Fibroblast of skin of left quadriceps (primary cell): Measurements from ENCODE around the gene FITM1.

Source experiments
- DNase-seq, 2 experiments: peaks; one replicate each; pipeline ENCODE4 v3.0.0-alpha.2; 2013; ENCODE audit warnings: low read depth in 2 of 2

Gene FITM1

DNA sequence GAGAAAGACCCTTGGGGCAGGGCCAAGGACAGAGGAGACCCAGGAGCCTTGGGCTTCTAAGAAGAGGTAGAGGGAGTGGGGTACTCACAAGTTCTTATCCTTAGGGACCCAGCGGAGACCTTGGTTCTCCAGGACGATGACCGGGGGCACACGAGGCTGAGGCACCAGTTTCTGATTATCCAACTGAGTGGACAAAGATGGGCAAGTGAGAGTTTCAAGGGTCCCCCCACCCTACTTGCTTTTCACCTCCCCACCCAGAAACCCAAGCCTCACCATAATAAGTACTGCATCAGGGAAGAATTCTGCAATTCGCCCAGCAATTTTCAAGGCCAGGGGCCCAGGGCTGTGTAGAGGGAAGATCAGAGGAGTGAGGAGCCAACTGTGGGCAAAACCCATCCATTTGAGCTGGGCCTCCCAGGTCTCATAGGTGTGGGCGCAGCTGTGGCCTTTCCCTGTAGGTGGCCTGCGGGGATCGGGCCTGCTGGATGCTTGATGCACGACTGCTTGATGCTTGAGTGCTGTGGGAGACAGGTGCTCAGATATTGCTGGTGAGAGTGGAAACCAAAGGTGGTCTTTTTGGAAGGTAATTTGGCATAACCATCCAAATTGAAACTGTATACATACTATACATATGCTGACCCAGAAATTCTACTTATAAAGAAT, 8.9 kb downstream of the FITM1 start:
- DNase-seq, result no peak

DNA sequence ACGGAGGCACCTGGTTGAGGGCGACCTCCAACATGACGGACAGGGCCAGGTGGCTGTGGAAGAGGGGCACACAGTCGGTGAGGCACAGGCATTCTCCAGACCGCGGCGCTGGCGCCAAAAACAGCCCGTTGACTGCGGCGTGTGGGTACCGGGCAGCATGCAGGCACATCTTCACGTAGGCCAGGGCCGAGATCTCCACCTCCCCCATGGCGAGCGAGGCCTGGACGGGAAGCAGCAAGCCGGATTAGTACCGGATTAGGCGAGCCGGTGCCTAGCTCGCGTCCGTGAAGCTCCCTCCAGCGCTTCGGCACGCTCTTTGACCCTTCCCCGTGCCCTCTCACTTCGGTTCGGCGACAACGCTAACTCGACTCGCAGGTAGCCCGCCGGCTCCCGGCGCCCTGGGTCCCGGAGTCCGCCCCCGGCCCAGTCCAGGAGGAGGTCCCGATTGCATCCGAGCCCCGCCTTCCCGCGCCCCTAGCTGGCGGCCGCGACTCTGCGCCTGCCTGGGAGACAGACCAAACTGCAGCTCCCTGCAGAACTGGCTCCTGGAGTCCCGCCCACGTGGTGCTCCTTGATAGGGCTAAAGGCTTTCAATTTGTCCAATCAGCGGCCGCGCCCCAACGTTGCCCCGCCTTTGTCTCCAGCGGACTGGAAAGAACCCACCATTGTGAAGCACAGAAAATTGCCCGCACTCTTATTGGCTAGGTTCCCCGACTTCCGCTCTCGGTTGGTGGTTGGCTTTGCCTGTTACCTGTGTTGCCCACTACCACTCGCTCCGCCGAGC, 10.8 kb downstream of the FITM1 start, which contains the start of gene EMC9:
Gene EMC9, minus strand, starts transcription at position 495 of the 784 bp plus-strand sequence. Its CDS starts 287 bp downstream, at position 208.
- DNase-seq, result peak; percentile 99

DNA sequence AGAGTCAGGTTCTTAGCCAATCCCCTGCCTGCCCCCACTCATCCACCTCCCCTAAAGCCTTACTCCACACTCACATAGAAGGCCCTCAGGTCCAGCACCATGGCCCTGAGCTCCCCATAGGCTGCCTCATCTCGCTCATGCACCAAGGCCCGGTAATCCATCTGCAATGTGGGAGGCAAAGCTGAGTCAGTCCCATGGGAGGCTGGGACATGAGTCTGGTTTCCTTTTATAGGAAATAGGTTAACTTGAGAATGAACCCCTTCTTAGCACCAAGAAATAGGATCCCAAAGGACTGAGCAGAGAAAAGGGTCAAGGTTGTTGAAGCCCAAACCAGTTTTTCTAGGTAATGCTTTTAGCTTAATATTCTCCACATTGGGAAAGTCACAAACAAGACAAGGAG, 13.1 kb downstream of the FITM1 start:
- DNase-seq, result no peak

DNA sequence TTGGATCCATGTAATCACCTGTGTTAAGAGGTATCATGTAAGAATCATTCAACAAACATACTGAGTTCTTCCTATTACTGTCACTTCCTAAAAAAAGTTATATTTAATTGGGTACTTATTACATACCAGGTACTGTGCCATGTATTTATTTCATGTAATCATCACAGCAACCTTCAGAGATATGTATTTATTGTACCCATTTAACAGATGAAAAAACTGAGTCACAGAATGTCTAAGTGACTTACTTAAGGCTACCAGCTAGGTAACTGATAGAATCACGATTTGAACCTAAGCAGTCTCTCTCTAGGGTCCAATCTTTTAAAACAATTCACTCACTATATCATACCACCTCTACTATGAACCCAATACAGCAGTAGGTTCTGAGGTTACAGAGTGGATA, 14.0 kb downstream of the FITM1 start:
- DNase-seq, result no peak

DNA sequence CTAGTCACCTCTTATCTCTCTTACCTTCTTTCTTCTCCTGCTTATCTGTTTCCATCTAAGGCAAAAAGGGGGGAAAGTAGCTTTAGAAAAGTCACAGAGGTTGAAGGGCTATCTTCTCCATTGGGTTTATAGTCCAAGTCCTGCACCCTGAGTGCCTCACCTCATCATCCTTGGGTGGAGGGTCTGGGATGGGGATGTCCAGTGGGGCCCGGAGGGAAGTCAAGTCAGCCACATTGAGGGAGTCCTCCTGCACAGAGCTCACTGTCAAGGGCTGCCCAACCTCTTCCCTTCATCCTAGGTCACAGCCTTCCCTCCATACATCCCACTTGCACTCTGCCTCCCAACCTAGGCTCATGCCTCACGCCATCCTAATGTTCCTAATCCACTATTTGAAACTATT, 14.8 kb downstream of the FITM1 start:
- DNase-seq, result no peak

DNA sequence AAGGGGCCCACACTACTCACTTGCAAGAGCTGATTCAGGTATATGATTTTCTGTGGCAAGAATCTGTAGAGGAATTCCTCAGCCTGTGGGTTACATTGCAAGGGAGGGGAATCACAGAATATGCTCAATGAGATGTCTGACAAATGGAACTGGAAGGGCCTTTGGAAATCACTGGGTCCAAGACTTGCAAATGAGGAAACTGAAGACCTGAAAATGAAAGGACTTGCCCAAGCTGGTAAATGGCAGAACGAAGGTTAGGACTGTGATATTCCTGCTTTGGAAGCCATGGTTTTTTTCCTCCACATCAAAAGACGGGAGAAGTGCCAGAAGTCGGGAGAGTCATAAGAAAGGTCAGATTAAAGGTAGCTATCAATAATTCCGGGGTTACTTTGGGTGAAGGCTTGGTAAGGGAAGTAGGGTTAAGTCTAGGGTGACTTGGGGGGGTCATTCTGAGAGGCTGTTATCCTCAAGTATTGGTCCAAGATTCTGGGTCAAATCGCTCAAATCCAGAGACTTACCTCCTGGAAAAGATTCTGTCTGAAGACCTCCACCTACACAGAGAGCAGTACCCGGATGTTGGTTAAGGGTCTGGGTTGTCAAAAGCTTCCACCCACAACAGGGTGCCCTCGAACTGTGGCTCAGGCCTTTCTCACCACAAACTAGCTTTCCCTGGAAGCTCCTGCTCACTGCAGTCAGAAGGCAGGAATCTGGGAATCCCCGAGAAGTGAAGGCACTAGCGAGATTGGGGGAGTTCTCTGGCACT, 15.4 kb downstream of the FITM1 start:
- DNase-seq, result no peak

DNA sequence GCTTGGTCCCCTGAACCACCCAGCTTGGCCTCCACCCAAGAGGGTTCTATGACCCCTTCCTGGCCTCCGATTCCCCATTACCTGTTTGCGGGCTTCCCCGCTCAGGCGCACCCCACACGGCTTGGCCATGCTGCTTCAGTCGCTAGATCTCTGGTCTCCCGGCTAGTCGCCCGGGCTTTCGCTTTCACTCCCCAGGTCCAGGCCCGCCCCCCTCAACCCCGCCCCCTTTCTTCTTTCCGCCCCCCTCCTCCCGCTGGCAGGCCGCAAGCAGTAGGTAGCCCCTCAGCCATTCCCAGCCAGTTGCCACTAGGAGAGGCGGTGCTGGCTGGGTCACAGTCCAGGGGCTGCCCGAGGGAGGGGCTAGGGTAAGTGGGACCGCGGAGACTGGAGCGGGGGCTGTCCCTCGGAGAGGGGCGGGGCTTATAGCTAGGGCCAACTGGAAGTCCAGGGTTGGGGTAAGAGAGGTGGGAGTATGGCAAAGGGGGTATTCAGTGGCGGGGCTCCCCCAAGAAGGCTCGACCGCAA, 16.1 kb downstream of the FITM1 start, which contains the start of gene PSME2:
Gene PSME2, minus strand, starts transcription at position 158 of the 525 bp plus-strand sequence. Its CDS starts 29 bp downstream, at position 129.
- DNase-seq, result peak; percentile 92 to 94

DNA sequence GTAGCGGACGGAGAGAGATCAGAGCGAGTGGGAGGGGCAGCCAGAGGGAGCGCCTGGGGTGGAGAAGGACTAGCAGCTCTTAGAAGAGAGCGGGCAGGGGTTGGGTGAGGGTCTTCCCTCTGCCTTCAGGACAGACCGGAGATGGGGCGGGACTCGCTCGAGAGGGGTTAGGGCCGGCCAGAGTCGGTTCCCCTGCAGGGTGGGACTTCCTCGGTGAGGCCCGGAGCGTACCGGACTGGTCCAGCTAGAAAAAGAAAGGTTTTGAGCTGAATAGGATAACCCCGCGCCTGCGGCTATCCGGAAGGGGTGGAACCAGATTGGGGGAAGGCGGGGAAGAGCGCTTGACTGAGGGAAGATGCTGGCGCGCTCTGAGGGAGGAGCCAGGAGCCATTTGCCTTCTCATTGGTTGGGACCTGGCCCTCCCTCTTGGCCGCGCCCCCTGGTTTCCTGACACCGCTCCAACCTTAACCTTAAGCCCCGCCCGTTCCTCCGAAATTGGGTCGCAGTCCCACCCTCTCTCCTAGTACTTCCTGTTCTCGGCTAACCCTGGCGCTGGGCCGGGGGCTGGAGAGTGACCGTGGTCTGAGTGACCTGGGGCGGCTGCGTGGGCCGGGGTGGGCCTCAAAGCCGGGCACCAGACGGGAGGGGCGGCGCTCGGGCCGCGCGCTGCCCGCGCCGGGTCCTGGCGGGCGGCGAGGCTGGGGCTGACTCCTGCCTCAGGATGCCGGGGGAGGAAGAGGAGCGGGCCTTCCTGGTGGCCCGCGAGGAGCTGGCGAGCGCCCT, 16.7 kb downstream of the FITM1 start, which contains the start of gene RNF31:
Gene RNF31, plus strand, starts transcription at position 521 of the 783 bp plus-strand sequence. Its CDS starts 201 bp downstream, at position 722.
- DNase-seq, result peak; percentile 95

DNA sequence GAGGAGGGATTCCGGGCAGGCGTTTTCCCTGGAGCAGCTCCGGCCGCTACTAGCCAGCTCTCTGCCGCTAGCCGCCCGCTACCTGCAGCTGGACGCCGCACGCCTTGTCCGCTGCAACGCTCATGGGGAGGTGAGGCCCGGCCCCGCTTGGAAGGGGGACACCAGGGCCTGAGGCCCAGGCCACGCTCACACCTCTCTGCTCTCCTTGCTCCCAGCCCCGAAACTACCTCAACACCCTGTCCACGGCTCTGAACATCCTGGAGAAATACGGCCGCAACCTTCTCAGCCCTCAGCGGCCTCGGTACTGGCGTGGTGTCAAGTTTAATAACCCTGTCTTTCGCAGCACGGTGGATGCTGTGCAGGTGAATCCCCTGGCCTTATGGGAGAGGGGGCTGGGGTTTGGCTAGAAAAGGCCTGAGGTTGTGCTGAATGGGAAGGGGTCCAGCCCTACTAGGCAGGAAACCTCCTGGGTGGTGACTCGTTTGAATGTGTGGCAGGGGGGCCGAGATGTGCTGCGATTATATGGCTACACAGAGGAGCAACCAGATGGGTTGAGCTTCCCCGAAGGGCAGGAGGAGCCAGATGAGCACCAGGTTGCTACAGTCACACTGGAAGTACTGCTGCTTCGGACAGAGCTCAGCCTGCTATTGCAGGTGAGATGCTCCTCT, 17.4 kb downstream of the FITM1 start:
- no peak for DNase-seq

DNA sequence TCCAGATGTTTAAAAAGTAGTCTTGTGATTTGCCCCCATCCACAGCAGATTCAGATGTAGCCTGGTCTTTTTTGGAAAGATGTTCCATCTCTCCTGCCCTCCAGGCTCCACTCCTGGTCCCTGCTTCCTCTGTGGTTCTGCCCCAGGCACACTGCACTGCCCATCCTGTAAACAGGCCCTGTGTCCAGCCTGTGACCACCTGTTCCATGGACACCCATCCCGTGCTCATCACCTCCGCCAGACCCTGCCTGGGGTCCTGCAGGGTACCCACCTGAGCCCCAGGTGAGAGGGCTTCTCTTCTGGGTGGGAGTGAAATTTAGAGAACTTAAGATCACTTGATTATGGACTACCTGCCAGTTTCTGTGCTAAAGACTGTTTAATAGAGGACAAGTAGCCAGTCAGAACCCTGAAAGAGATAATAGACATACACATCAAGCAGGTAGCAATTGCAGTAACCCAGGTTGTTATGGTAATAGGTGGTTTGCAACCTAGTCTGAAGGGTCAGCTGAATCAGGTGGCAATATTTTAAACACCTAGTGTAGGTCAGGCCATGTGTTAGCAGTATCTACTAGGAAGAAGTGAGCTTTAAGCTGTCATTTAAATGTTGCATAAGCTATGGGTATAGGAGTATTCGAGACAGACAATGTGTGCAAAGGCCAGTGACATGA, 19.0 kb downstream of the FITM1 start:
- DNase-seq, result no peak

DNA sequence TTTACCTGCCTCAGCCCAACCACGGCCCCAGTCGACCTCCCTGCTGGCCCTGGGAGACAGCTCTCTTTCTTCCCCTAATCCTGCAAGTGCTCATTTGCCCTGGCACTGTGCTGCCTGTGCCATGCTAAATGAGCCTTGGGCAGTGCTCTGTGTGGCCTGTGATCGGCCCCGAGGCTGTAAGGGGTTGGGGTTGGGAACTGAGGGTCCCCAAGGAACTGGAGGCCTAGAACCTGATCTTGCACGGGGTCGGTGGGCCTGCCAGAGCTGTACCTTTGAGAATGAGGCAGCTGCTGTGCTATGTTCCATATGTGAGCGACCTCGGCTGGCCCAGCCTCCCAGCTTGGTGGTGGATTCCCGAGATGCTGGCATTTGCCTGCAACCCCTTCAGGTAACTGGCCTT, 19.6 kb downstream of the FITM1 start:
- no peak for DNase-seq

DNA sequence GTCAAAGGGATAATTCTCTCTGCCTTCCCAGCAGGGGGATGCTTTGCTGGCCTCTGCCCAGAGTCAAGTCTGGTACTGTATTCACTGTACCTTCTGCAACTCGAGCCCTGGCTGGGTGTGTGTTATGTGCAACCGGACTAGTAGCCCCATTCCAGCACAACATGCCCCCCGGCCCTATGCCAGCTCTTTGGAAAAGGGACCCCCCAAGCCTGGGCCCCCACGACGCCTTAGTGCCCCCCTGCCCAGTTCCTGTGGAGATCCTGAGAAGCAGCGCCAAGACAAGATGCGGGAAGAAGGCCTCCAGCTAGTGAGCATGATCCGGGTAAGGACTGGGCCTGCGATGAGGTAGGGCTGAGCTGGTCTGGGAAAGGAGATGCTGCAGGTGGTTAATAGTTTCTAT, 20.1 kb downstream of the FITM1 start:
- DNase-seq, result no peak

DNA sequence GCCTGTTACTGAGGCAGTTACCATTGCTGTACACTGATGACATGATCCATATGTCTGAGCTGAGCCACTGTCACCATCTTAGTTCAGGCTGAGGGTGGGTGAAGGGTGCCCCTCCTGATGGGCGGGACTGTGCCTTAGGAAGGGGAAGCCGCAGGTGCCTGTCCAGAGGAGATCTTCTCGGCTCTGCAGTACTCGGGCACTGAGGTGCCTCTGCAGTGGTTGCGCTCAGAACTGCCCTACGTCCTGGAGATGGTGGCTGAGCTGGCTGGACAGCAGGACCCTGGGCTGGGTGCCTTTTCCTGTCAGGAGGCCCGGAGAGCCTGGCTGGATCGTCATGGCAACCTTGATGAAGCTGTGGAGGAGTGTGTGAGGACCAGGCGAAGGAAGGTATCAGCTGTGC, 20.5 kb downstream of the FITM1 start:
- DNase-seq, result no peak

DNA sequence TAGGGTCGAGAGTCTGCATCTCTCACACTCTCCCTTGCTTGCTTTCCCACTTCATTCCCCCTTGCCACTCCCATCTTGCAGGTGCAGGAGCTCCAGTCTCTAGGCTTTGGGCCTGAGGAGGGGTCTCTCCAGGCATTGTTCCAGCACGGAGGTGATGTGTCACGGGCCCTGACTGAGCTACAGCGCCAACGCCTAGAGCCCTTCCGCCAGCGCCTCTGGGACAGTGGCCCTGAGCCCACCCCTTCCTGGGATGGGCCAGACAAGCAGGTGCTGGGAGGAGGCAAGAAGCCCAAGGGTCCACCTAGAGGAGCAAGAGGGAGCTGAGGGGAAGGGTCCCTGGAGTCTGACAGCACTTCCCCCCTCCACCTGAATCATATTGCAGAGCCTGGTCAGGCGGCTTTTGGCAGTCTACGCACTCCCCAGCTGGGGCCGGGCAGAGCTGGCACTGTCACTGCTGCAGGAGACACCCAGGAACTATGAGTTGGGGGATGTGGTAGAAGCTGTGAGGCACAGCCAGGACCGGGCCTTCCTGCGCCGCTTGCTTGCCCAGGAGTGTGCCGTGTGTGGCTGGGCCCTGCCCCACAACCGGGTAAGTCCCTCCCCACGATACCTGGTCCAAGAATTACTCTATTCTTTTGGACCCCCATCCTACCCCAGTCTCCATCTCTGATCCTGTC, 21.1 kb downstream of the FITM1 start:
- no peak for DNase-seq

DNA sequence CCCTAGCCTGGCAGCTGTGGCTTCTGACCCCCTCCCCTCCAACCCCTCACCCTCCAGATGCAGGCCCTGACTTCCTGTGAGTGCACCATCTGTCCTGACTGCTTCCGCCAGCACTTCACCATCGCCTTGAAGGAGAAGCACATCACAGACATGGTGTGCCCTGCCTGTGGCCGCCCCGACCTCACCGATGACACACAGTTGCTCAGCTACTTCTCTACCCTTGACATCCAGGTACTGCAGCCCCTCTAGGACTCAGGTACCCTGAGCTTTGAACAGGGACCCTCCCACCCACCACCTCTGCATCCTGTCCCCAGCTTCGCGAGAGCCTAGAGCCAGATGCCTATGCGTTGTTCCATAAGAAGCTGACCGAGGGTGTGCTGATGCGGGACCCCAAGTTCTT, 24.6 kb downstream of the FITM1 start:
- no peak for DNase-seq

DNA sequence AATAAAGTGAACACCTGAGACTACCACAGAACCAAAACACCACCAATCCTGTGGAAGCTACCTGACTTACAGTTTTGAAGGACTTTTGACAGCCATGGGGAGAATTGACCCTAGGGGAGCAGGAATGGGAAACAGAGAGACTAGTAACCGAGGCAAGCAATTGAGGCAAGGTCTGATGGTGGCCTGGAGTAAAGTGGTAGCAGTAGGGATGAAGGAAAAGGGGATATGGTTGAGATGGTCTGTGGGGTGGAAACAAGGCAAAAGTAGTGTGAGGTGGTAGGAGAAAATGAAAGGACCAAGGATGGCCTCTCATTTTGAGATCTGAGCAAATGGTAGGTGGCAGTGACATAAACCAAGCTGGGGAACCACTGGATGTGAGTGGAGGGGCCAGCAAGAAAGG, 26.4 kb downstream of the FITM1 start:
- no peak for DNase-seq

DNA sequence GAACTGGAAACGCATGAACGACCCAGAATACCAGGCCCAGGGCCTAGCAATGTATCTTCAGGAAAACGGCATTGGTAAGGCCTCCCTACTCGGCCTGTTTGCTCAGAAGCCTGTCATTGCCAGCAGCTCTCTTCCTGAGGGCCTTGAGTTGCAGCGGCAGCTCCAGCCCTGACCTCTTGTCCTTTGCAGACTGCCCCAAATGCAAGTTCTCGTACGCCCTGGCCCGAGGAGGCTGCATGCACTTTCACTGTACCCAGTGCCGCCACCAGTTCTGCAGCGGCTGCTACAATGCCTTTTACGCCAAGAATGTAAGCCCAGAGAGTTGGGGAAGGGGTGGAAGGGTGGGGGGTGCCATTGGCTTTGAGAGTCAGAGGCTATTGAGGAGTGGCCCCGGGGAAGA, 26.9 kb downstream of the FITM1 start:
- DNase-seq, result no peak

DNA sequence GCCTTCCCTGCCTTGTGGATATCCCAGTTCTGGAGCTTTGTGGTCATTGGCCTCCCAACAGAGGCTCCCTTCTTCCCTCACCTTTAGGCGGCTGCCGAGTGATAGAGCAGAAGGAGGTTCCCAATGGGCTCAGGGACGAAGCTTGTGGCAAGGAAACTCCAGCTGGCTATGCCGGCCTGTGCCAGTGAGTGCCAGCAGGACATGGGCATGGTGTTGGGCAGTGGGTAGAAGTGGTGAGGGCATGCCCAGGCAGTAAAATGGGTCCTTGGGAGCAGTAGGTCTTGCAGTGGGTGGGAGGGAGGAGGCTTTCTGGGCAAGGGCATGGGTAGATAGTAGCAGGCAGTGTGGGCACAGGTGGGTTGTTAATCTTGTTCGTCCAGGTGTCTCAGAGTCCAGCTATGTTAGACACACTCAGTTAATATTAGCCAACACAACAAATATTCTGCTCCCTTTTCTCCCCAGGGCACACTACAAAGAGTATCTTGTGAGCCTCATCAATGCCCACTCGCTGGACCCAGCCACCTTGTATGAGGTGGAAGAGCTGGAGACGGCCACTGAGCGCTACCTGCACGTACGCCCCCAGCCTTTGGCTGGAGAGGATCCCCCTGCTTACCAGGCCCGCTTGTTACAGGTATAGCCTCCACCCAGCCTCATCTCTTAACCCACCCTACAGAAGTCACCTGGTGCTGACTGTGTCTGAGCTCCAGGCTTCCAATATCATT, 29.5 kb downstream of the FITM1 start:
- DNase-seq, result no peak

DNA sequence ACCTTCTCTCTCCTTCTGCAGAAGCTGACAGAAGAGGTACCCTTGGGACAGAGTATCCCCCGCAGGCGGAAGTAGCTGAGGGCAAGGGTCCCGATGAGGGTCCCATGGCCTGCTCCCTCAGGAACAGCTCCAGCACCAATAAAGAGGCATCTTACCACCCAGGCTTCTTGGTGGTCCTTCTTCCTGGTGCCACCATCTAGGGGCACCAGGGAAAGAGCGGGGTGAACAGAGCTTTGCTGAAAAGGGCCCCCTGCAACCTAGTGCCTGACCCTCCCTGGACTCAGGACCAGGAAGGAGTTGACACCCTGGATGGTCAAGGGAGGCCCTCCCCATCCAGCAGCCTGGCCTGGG, 30.0 kb downstream of the FITM1 start:
- DNase-seq, result no peak
